Epithelial cell of esophagus (primary cell): ENCODE data around the gene ADSS1.

Experiments used
- DNase-seq: peaks from one replicate; pipeline ENCODE4 v3.0.0; 2010; ENCODE audit warnings: low read depth
- H3K4me3 ChIP-seq: 2 replicates; pipeline ENCODE4 v1.5.1; 2011; ENCODE audit warnings: mild to moderate bottlenecking, low read length, control low read depth
- TF ChIP-seq, protein P1 (sequence below): IDR thresholded peaks from 2 replicates; pipeline ENCODE4 v1.5.1; 2011; ENCODE audit warnings: low read depth, mild to moderate bottlenecking, low read length, control low read depth, inconsistent platforms; ENCODE audit not compliant: insufficient read depth; ENCODE audit errors: missing control alignments

ADSS1 gene

DNA sequence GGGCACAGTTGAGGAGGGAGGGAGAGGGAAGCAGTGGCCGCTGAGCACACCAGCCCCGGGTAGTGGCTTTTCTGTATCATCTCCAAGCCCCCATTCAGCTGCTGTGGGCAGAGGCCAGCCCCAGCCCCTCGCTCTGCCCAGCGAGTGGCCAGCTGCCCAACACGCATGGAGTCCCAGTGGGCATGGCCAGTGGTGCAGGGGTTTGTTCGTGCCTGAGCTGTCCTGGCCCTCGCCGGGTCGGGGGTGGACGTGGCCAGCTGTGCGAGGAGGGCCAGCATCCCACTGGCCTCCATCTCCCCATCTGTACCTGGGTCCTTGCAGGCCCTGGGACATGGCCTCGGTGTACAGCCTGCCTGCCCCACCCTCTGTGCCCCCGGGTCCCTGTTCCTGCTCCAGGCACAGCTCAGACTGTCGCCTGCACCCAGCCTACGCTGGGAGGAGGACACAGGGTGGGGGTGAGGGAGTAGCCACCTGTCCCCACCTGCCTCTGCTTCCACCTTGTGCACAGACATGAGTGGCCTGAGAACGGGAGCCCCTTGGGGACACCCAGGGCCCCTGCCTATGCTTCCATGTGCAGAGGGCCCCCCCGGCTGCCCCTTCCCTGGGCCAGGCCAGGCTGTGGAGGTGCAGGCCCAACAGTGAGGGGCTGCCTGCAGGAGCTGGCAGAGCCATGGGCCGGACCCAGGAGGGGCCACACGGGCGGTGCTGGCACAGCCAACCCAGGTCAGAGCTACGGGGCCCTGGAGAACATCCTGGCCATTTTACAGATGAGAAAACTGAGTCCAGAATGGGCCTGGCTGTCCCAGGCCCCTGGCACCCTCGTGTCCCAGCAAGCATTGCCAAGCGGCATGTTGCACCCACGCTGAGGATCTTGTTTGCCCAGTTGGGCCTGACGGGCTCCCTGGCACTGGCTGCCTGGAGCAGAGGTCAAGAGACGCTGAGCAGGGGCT, 30.3 kb upstream of the ADSS1 start:
- TF ChIP-seq, protein P1, sequence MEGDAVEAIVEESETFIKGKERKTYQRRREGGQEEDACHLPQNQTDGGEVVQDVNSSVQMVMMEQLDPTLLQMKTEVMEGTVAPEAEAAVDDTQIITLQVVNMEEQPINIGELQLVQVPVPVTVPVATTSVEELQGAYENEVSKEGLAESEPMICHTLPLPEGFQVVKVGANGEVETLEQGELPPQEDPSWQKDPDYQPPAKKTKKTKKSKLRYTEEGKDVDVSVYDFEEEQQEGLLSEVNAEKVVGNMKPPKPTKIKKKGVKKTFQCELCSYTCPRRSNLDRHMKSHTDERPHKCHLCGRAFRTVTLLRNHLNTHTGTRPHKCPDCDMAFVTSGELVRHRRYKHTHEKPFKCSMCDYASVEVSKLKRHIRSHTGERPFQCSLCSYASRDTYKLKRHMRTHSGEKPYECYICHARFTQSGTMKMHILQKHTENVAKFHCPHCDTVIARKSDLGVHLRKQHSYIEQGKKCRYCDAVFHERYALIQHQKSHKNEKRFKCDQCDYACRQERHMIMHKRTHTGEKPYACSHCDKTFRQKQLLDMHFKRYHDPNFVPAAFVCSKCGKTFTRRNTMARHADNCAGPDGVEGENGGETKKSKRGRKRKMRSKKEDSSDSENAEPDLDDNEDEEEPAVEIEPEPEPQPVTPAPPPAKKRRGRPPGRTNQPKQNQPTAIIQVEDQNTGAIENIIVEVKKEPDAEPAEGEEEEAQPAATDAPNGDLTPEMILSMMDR: no peak
- DNase-seq: no peak
- H3K4me3 ChIP-seq: no peak overlapping the region

DNA sequence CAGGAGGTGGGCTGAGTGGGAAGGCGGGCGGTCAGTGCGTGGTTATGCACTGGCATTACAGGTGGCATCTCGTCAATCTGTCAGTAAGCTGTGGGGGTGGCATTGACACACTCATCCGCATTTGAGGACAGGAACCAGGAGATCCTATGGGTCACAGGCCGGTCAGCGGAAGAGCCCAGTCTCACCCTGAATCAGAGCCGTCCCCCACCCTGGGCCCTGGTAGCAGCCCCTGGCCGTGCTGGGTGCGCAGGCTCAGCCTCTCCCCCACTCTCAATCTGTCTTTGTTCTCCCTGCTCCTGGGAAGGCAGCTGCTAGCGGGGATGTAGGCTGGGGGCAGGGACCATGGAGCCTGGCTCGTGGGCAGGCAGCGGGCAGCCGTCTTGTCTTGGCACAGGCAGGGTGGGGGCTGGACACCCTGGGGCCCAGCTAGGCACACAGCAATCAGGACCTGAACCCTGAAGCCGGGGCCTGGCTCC, 29.5 kb upstream of the ADSS1 start:
- H3K4me3 ChIP-seq: no peak overlapping the region
- DNase-seq: no peak
- TF ChIP-seq, protein P1: no peak

DNA sequence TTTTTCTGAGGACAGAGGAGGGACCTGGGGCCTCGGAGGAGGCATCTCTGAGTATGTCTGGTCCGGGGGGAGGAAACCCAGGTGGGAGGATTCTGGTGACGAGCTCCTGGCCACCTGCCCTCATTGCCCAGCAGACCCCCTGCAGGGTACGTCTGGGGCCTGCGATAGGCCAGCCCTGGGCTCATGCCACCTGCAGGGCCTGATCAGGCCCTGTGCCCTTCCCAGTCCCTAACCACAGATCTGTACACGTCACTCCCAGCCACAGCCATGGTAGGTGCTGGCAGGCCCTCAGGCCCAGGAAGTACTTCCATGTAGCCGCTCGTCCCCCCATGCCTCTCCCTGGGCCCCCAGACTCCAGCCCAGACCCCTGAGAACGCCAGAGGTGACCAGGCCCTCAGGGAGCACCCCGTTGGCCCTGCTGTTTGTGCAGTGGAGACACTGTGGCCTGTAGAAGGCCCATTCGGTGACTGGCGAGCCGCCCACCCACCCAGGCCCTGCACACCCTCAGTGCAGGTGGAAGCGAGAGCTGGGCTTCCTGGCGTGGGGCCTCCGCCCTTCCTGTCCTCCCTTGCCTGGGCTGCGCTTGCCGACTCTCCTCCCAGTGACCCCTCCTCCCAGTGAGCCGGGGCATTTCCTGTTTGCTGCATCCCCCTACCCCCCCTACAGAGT, 28.9 kb upstream of the ADSS1 start:
- DNase-seq: no peak
- TF ChIP-seq, protein P1: no peak
- H3K4me3 ChIP-seq: no peak overlapping the region

DNA sequence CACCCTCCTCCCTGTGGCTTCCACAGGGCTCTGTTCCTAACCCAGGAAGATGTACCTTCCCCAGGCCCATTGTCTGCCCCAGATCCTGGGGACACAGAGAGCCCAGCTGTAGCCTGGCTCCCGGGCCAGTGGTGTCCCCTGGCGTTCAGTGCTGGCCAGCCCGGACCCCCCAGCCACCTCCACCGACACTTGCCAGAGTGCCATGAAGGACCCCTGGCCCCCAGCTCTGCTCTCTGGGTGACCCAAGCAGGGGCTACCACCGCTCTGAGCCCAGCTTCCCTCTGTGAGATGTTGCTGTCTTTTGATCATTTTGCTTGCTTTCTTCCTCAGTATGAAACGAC, 28.4 kb upstream of the ADSS1 start:
- TF ChIP-seq, protein P1: no peak
- no peak for DNase-seq
- no peak overlapping the region for H3K4me3 ChIP-seq

DNA sequence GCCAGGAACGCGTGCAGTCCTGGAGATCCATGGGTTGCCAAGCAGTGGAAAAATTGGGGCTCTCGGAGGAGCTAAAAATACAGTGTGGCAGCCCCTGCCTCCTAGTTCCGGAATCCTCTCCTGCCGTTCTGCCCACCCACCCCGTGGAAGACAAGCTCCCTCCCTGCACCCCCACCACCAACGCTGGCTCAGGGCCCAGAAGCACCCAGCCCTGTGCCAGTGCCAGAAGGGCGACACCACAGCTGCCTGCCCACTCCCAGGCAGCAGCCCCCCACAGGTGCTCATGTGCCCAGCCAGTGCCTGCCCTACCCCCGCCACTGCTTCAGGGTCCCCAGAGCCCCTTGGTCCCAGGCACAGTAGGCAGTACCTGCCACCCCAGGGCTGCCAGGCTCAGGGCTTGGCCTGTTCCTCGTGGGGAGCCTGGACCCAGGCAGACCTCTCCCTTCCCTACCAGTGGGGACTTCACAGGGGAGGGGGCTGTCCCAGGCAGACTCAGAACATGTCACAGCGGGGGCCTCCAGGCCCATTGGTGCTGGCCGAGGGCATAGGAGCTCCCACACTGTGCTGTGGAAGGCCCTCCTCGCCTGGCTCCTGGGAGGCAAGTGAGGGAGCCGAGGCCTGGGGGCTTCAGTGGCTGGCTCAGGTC, 27.2 kb upstream of the ADSS1 start:
- no peak for DNase-seq
- no peak overlapping the region for H3K4me3 ChIP-seq
- TF ChIP-seq, protein P1: no peak

DNA sequence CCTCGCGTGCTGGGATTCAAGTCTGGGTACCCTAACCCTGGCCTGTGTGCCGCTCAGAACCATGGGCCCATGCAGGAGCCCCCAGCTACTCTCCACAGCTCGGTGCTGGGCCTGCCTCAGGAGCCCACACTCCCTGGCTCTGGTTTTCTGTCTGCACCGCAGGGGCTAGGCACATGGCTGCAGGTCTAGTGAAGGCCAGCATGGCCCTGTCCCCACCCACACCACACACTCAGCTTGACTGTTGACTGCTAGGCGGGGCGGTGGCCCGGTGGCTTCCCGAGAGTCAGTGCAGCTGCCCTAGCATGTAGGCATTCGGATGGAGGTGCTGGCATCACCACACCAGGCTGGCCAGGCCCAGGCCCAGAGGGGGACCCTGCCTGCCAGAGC, 26.7 kb upstream of the ADSS1 start:
- no peak for DNase-seq
- no peak overlapping the region for H3K4me3 ChIP-seq

More for the DNA sequence above, 26.7 kb upstream of the ADSS1 start:
- TF ChIP-seq, protein P1: no peak
